Kidney glomerular epithelial cell (primary cell): Measurements from ENCODE around the gene WDR64.

Experiments
- DNase-seq: peaks from one replicate; lab custom pipeline; 2025; lab: John Stamatoyannopoulos, UW

WDR64 gene

DNA sequence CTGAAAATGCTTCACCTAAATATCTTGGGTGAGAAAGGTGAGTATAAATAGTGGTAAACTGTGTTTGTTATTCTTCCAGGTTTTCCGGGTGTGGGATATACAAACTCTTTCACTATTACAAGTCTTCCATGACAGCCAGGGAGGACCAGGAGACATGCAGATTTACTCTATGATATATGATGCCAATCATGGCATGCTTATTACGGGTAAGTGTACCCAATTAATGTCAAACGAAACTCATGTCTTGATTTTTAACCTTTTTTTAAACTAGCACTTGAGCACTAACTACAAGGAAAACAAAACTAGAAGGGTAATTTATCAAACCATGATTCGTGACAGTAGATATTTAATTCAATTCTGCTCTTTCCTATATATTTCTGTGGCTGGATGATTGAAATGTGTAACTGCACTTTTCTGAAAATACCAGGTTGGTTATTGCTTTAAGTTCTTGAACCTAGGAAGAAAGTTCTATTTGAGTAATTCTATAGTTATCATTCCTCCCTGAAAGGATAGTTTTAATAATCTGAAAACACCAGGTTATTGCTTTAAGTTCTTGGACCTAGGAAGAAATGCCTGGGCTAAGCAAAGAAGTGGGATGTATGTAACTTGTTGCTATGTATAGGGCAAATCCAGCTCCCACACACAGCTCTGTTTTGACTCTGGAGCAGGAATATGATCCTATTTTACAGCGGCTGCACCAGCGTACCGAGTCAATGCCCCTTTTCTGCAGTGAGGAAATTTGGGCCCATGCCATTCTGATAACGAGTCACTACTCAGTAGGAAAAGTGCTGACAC, 86.4 kb downstream of the WDR64 start:
- DNase-seq: no peak

GRCh38 chr1:241742084-241742483, 90.0 kb downstream of the WDR64 start:
- DNase-seq: no peak

GRCh38 chr1:241744591-241744990, 92.5 kb downstream of the WDR64 start:
- DNase-seq: no peak

GRCh38 chr1:241747992-241748391, 95.9 kb downstream of the WDR64 start:
- DNase-seq: no peak

DNA sequence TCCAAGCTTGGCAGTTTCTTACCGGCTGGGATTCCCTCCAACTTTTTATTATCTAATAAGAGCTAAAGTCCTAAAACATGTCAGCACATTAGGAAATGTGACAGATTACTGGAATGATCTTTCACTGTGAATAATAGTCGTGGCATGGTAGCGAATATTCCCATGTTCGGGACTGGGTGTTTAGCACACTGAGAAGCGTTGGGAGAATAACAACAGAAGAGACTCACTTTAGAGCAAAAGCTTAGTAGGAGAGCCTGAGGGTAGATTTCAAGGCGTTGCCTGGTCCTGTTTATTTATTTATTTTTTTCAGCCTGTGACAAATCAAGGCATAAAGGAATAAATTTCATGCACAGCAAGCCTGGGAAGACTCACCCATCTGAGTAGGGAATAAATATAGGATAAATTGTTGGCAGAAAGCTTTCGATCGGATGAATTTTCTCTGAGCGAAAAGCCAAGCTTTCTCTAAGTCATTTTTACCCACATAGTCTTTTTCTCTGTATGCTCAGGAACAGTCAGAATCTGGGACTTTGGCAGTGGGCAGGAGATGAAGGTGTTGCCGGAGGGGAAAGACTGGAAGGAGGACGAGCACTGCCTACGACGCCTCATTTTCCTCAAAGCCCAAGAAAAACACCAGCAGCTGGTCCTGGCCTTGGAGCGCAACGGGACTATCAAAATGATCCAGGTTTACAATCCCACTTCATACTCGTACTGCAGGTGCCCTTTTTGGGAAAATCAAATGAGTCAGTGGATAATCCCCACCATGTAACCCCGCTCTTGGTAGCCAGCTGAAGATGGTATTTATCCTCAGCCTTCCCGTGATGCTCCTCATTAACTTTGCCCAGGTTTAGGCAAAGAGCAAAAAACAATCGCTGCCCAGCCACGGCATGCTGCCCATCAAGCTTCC, 97.2 kb downstream of the WDR64 start:
- DNase-seq: no peak

DNA sequence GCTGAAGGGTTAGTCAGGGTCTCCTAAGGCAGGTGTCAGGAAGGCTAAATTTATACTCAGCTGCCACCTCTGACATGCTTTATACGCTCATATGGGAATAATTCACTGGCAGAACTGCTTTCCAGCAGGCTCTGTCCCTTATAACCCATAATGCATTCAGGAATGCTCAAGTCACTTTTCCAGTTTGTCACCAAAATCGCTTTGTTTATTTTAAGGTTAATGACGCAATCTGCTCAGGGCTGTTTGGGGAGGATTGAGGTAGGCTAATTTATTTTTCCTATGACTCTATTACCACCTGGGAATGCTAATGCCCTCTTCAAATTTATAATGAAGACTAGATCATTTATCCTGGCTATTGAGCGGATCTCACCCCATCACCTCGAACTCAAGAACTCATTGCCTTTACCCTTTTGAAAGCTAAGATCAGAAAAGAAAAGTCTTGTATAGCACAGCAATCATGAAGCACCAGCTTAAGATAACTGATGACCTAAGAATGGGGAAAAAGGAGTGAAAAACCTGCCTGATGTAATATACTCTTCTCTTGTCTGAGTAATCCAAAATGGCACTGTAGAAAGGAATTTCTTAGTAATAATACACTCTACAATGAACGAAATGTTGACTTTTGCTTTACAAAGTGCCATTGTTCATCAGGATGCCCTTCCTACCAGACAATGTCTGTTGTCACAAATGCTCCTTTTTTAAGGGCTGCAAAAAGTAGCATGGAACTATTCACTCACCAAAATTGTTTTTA, 98.0 kb downstream of the WDR64 start:
- DNase-seq: no peak

- no peak for DNase-seq
Observed at GRCh38 chr1:241751524-241751923, 99.4 kb downstream of the WDR64 start.

DNA sequence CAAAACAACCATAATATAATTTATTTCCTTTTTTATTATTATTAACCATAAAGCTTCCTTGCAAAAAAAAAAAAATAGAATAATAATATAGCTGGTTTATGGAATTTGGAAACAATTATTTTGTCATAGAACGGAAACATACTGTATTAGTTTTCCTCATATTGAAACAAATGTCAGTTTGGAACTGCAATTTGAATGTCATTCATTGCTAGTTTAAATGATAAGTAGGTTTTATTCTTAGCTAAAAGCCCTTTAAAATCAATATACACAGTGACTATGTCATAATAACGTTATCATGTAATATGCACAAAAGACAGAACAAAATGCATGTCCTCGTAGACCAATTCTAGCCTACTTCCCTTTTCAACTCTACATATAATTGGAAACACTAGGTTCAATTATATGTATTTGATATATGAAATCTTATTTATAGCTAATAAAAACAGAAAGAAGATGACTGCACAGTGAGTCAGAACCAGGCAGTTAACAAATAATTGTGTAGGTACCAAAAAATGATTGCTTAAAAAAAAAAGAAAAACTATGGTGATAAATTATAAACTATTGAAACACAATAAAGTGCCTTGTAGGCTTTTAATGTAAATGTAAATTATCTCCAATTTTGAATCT, 110.7 kb downstream of the WDR64 start:
- no peak for DNase-seq

GRCh38 chr1:241765390-241765789, 113.3 kb downstream of the WDR64 start:
- DNase-seq: no peak

- DNase-seq: no peak
Observed at GRCh38 chr1:241767737-241768136, 115.7 kb downstream of the WDR64 start.

DNA sequence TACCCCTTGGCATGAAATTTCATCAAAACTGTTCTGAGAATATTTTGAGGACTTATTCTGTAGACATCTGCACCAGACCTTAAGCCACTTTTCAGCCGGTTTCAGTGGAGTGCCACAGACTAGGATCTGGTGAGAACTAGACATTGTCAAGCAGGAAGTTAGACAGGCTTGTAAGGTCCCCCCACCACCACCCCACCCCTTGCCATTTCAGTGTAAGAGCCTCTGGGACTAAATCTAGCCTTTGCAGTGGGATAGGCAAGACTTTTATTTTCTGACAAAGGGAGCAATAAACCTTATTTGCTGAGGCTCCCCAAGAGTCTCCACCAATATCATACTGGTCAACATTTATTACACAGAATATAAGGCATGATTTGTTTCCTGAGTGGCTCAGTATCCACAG, 118.0 kb downstream of the WDR64 start:
- DNase-seq: no peak

GRCh38 chr1:241771117-241771516, 119.0 kb downstream of the WDR64 start:
- DNase-seq: no peak

GRCh38 chr1:241772932-241773500, 120.9 kb downstream of the WDR64 start:
- DNase-seq: no peak

- DNase-seq: no peak
Observed at GRCh38 chr1:241773991-241774390, 121.9 kb downstream of the WDR64 start.

DNA sequence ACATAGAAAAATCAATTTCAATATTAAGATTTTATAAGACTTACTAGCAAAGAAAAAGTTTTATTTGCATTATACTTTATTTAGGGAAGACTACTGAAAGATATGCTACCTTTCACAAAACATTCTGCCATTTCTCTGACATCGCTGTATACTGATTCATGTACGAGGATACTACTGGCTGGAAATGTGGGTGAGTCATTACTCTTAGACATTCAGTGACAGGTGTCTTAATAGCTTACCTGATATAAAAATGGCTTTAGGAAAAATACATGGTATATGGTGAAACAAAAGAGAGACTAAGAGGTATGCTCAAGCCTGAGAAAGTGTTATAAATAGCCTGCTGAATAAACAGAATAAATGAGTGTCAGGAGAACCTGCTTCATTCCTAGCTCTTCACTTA, 122.9 kb downstream of the WDR64 start:
- no peak for DNase-seq

DNA sequence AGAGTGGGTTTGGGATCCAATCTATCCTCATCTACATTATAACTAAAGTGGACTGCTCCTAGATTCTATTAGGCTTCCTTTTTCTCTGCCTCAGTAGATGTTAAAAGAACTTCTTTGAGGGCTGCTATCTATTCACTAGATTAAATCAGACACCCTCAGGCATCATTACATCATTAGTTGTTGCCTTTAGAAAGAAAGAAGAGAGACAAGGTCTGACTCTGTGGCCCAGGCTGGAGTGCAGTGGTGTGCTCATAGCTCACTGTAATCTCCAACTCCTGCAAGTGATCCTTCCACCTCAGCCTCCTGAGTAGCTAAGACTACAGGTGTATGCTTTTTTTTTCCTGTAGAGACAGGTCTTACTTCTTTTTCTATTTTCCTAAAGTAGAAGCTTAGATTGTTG, 124.8 kb downstream of the WDR64 start:
- DNase-seq: no peak

DNA sequence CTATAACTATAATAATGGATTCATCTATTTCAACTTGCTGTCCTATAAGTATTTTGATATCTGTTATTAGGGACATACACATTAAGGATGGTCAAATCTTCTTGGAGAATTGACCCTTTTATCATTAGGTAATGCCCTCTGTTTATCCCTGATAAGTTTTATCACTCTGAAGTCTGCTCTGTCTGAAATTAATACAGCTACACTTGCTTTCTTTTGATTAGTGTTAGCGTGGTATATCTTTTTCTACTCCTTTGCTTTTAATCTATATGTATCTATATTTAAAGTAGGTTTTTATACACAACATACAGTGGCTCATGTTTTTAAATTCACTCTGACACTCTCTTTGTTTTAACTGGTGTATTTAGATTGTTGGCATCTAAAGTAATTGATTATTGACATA, 126.0 kb downstream of the WDR64 start:
- no peak for DNase-seq

- DNase-seq: no peak
Observed at GRCh38 chr1:241779897-241780296, 127.8 kb downstream of the WDR64 start.

DNA sequence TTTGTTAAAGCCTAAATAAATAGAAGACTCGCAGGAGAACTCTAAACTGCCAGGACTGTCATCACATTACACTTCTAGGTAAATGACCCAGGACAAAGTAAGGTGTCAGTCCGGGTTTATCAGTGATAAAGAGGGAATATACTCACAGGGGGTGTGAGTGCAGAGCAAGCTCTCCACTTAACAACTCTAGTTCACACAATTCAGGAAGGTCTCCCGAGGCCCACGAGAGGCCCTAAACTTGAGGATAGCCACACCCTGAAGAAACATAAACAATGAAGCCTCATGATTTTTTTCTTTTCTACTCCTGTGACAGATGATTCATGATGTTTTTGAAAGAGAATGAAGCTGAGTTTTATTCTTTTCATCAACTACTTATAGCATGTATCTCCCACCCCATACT, 130.3 kb downstream of the WDR64 start:
- DNase-seq: no peak

DNA sequence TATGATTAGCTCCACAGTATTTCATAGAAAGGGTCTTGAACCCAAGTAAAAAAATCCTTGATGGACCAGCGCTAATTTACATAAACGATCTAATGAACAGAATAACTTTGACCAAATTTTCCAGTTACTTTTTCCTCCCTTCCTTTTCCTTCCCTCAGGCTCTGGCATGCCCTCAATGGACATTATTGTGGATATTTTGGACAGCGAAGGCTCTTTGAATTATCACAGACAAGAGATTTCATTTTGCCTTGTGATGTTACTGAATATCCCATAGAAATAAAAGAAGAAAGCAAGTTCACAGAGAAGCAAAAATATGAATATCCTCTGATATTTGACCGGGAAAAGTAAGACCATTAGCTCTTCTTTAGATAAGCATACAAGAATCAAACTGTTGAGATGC, 135.6 kb downstream of the WDR64 start:
- no peak for DNase-seq

GRCh38 chr1:241789061-241789460, 137.0 kb downstream of the WDR64 start:
- DNase-seq: no peak

GRCh38 chr1:241799416-241799815, 147.3 kb downstream of the WDR64 start:
- no peak for DNase-seq
